H1 (cell line): ENCODE results near the gene CD8B2. TPM values are rescaled to one million over a fixed set of nuclear protein-coding genes. Genes with fewer than 3 reads are reported as not detected.

Experiments
- CBX5 ChIP-seq: fragments of 300-800, 300-1000 bp; sonication (generic); IDR thresholded peaks from 2 replicates; pipeline ENCODE4 v1.7.1; 2016; ENCODE audit warnings: antibody characterized with exemption, low read length, low read depth
- CHD7 ChIP-seq: fragments of 300-600 bp; sonication (generic); IDR thresholded peaks from 2 replicates; pipeline ENCODE4 v1.7.1; 2012; ENCODE audit warnings: low read length, moderate library complexity, mild to moderate bottlenecking, inconsistent platforms; ENCODE audit not compliant: insufficient replicate concordance
- JUN ChIP-seq: IDR thresholded peaks from 2 replicates; pipeline ENCODE4 v1.6.1; 2011; ENCODE audit warnings: low read depth, mild to moderate bottlenecking, improper control_type of control experiment, low read length
- SRF ChIP-seq: IDR thresholded peaks from 2 replicates; pipeline ENCODE4 v1.6.1; 2011; ENCODE audit warnings: mild to moderate bottlenecking, low read depth, low read length, moderate library complexity
- polyA plus RNA-seq, 7 experiments: library from polyadenylated mRNA; depleted of rRNA in 3 of 7; stranded (reverse) in 5 of 7; unstranded in 2 of 7; fragments of >200 nt in 5 of 7; fragments of 200-250 nt in 2 of 7; gene quantifications; 1 replicate in 5 of 7; 2 replicates in 1 of 7; 4 replicates in 1 of 7; pipeline versions ENCODE4 v1.2.1 to v1.2.3, GENCODE V29; 2011 to 2013; ENCODE audit warnings: missing spikeins in 2 of 7, mixed read lengths in 2 of 7
- total RNA-seq: library from RNA; stranded (reverse); fragmentation: NEBNext Ultra II Directional; extraction: Animal tissue kit (Norgen Biotek cat#: 25700); gene quantifications from 2 replicates; pipeline ENCODE4 v1.2.1, GENCODE V29; 2021

The CD8B2 gene
- total and polyA plus RNA-seq, 2 of the 8 experiments (the other 6 are each of a cell fraction or from before 2014, with no cell fraction given): 0.03 TPM; not detected in 1

GRCh38 chr2:106519767-106520166 is 32.6 kb downstream of the CD8B2 start (continued):
- TF ChIP-seq SRF (no peak), CBX5 (no peak), CHD7 (no peak), JUN (no peak)
